Measurements from ENCODE around the gene GLDN.

DNA sequence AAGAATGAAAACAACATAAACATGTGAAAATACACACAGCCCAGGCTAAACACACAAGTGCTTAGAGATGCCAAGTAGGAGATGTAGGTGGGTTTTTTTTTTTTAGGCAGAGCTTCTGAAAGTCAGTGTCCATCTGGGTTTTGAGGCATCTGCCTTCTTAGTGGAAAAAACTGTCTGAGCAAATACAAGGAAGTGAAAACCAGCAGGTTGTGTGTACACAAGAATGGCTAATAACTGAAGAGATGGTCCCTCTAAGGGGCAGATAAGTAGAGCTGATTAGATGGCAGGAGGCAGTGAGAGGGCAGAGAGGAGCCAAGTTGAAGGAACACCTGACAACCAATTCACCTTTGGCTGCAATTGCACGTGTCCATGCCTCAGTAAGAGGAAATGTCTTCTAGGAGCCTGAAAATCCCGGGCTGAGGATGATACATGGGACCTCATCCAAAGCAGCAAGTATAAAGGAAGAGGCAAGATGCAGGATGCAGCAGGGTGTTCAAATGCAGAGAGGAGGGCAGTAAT lies 37.9 kb upstream of the GLDN start:
- TF ChIP-seq, protein P1, sequence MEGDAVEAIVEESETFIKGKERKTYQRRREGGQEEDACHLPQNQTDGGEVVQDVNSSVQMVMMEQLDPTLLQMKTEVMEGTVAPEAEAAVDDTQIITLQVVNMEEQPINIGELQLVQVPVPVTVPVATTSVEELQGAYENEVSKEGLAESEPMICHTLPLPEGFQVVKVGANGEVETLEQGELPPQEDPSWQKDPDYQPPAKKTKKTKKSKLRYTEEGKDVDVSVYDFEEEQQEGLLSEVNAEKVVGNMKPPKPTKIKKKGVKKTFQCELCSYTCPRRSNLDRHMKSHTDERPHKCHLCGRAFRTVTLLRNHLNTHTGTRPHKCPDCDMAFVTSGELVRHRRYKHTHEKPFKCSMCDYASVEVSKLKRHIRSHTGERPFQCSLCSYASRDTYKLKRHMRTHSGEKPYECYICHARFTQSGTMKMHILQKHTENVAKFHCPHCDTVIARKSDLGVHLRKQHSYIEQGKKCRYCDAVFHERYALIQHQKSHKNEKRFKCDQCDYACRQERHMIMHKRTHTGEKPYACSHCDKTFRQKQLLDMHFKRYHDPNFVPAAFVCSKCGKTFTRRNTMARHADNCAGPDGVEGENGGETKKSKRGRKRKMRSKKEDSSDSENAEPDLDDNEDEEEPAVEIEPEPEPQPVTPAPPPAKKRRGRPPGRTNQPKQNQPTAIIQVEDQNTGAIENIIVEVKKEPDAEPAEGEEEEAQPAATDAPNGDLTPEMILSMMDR (conservative IDR thresholded peaks at IDR 0.05) = no peak
- TF ChIP-seq ZFX (IDR thresholded peaks at IDR 0.05) = no peak
